Measurements from ENCODE around the gene TMEM217.
"Not testable (repeated sequence)": the region's sequence is repeated elsewhere in the genome, so short reads cannot be mapped to it uniquely, and the experiment has no call there.

The TMEM217 gene

GRCh38 chr6:37182736-37183590 is 75.0 kb downstream of the TMEM217 start:
- no peak for DNase-seq (ENCODE audit: low spot score)

DNA sequence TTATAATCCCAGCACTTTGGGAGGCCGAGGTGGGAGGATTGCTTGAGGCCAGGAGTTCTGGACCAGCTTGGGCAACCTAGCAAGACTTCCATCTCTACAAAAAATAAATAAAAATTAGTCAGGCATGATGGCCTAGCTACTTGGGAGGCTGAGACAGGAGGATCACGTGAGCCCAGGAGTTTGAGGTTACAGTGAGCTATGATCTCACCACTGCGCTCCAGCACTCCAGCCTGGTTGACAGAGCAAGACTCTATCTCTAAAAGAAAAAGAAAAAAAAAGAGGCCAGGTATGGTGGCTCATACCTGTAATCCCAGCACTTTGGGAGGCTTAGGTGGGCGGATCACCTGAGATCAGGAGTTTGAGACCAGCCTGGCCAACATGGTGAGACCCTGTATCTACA is 77.3 kb downstream of the TMEM217 start:
- DNase-seq (ENCODE audit: low spot score), result not testable (repeated sequence)

GRCh38 chr6:37180075-37180474 is 77.9 kb downstream of the TMEM217 start:
- no peak for DNase-seq (ENCODE audit: low spot score)

- no peak for DNase-seq (ENCODE audit: low spot score)
Measured at GRCh38 chr6:37177935-37178517, 79.9 kb downstream of the TMEM217 start.

DNA sequence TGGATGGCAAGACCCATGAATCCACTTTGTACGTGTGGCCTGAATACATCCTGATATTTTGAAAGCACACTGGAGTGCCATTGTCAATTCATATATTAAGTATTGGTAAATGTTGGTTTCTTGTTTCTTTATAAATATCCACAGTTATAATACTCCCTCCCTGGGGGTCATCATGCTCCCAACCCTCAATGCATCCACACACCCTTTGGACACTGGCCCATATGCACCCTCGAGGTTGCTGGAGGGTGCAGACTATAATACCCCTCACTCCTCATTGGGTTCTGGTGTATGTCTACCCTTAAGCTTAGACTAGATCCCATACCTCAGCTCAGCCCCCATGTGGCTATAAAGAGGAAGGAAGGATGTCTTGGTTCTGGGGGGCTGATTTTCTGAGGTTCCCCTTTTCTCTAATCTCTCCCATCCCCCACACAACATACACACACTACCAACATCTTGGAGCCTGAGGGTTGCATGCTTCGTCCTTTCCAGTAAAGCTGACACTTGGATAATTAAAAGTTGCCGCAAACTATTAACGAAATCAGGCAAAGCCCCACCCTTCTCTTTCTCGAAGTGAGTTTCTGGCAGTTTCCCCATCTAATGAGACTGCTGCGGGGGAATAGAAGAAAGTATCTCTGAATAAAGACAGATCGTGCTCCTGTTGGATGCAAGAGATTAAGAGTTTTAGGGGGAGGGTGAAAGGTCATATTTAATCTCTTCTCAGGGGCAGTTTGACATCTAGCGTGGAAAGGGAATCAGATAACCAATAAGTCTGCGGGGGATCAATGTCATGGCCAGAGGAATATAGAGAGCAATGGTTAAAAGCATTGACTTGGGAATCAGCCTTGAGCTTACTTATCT is 80.6 kb downstream of the TMEM217 start:
- DNase-seq (ENCODE audit: low spot score), result no peak

DNA sequence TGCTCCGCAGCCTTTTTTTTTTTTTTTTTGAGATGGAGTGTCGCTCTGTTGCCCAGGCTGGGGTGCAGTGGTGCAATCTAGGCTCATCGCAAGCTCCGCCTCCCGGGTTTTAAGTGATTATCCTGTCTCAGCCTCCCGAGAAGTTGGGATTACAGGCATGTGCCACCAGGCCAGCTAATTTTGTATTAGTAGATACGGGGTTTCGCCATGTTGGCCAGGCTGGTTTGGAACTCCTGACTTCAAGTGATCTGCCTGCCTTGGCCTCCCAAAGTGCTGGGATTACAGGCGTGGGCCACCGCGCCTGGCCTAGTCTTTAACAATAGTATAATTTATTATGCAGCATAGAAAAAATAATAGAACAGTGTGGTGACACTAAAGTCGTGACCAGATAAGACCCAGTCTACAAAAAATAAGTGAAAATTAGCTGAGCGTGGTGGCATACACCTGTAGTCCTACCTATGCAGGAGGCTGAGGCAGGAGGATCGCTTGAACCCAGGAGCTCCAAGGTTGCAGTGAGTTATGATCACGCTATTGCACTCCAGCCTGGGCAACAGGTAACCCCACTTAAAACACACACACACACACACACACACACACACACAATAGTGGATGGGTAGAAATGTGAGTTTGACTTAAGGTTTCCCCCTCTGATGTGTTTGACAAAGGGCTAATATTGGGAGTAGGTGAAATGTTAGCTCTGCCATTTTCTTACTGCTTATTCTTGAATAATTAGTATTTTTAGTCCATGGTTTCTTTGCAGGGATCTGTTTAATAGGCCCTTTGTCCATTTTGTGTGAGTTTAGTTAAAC is 81.5 kb downstream of the TMEM217 start:
- no peak for DNase-seq (ENCODE audit: low spot score)

DNA sequence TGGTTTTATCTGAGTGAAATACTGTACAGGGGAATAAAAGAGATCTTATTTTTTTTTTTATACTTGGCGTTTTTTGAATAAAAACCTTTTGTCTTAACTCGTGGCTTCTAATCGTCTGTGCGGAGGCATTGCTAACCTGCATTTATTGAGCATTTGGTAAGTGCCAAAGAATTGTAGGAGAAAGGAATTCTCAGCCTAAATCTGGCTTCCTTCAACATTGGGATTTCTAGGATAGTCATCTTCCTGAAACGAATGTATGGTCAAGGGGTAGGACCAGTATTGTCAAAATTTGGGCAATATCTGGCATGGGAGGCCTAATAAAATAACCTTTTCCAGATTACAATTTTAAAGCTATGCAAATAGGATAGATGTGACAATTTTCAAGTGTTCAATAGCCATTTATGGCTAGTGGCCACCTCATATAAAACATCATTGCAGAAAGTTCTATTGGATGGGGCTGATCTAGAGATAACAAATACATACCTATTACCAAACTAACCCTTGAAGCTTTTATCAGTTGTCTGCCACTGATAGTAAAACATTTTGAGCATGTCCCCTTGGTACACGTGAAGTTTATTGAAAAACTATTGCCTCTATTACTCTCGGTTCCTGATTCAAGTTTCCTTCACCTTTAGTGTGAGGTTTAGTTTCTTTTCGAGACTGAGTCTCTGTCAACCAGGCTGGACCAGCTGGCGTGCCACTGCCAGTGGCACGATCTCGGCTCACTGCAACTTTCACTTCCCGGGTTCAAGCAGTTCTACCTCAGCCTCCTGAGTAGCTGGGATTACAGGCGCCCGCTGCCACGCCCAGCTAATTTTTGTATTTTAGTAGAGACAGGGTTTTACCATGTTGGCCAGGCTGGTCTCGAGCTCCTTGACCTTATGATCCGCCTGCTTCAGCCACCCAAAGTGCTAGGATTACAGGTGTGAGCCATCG is 82.3 kb downstream of the TMEM217 start:
- DNase-seq (ENCODE audit: low spot score), result no peak

GRCh38 chr6:37174515-37175331 is 83.2 kb downstream of the TMEM217 start:
- no peak for DNase-seq (ENCODE audit: low spot score)

GRCh38 chr6:37174196-37174514 is 83.8 kb downstream of the TMEM217 start:
- no peak for DNase-seq (ENCODE audit: low spot score)

DNA sequence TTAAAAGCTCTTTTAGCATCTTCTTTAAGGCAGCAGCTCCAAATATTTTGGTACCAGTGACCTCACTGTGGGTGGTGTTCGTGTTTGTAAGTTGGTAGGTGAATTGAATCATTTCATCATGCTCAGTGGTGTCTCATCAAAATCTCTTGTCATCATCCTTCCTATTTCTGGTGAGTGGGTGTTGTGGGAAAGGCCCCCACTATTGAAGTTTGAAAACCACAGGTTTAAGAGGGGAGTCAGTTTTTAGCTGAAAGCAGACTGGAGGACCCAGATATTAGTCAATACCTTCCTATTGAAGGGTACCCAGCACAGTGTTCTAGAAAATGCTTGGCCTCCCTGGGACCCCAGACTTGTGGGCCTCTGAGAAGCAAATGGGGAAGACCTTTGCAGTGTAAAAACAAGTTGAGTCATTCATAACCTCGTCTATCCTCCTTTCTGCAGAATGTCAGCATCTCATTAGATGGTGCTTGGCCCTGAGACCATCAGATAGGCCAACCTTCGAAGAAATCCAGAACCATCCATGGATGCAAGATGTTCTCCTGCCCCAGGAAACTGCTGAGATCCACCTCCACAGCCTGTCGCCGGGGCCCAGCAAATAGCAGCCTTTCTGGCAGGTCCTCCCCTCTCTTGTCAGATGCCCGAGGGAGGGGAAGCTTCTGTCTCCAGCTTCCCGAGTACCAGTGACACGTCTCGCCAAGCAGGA is 84.3 kb downstream of the TMEM217 start:
- no peak for DNase-seq (ENCODE audit: low spot score)

DNA sequence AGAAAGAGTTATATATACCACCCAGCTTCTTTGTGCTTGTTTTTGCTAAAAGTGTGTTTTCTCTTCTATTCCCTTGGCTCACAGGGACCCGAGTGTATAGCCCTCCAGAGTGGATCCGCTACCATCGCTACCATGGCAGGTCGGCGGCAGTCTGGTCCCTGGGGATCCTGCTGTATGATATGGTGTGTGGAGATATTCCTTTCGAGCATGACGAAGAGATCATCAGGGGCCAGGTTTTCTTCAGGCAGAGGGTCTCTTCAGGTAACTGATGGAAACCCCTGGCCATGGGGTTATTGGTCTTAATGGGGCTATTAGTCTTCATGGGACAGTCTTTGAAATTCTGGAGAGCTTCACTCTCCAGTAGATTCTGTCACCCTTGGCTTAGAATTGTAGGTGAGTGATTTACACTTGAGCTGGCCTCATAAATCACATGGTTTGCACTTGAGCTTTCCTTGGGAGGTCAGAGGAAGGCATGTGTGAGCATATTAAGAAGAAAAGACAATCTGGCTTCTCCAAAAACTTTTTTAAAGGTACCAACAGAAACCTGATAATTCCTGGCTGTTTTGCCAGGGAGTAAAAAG is 84.9 kb downstream of the TMEM217 start:
- DNase-seq (ENCODE audit: low spot score), result no peak

DNA sequence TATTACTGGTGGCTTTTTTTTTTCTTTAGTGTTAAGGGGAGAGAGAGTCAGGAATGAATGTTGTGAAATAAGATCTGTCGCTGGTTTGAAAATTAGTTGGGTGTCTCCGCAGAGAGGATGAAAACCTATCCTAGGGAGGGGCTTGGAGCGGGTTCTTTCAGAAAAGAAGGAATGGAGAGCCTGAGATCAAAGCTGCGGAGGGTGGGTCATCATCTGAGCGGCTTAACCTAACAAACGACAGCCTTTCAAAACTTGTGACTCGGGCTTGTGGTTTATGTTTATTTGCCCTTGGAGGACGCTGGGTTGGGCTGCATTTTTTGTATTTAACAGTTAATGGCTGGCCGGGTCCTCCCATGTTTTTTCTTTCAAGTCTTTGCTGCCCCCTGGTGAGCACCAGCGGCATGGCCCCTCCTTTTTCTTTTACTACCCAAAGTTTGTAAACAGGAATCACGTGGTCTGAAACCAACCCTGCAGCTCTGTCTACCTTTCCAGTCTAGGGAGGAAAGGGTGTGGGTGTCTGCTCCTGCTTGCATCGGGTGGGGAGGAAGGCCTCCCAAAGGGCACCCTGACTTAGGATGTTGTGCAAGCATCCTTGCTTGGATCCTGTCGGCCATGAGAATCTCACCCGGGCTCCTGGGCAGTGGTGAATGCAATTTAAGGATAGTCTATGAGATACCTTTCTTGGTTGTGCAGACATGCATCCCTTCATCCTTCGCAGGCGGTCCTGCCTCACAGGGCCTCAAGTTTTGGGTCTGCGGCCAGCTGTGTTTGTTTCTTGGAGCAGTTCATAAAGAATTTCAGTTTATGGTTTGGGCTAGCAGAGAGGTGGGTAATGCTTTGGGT is 85.8 kb downstream of the TMEM217 start:
- peak; percentile 88 for DNase-seq (ENCODE audit: low spot score)

DNA sequence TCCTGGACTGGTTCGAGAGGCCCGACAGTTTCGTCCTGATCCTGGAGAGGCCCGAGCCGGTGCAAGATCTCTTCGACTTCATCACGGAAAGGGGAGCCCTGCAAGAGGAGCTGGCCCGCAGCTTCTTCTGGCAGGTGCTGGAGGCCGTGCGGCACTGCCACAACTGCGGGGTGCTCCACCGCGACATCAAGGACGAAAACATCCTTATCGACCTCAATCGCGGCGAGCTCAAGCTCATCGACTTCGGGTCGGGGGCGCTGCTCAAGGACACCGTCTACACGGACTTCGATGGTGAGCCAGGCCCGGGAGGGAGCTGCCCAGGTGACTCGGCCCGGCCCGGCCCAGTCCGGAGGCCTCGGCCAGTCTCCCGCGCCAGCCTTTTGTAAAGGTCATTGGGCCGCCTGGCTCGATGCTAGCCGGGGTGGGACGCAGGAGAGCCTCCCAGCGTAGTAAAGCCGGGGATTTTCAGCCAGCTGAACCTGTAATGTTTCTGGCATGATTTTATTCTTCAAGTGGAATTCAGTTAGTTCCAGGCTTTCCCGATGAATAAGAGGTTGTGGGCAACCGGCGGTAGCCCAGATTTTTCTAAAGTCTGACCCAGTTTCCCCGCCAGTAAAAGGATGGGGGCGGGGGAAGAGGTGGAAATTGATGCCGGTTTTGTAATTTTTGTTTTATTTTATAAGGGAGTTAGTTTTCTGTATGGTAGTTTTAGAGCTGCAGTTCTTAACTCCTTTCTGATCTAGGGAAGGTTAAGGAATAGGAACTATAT is 86.6 kb downstream of the TMEM217 start:
- peak; percentile 49 for DNase-seq (ENCODE audit: low spot score)

GRCh38 chr6:37170273-37171200 is 87.4 kb downstream of the TMEM217 start:
- DNase-seq (ENCODE audit: low spot score), result peak; percentile 74

DNA sequence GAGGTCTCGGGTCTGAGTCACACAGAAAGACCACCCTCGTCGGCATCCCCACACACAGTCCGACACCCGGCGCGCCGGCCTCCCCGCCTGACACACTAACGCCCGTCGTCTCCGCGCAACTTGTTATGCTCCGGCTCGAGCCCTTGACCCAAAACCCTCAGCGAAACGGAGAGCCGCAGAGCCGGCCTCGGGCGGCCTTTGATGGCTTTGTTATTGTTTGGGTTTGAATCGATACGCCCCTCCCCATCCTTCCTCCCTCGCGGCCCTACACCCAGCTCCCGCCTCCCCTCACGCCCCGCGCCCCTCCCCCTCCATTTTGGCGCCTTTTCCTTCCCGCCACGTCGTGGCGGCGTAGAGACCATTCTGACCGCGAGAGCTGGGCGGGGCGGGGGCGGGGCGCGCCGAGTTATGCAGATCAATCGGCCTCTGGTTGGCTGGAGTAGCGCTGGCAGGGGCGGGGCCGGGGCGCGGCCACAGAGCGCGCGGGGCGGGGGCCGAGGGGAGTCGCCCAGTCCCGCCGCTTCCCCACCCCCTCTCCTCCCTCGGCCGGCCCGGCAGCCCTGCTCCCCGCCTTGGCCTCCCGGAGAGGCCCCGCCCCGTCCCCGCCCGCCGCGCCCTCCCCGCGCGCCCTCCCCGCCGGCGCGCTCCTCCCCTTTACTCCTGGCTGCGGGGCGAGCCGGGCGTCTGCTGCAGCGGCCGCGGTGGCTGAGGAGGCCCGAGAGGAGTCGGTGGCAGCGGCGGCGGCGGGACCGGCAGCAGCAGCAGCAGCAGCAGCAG is 88.3 kb downstream of the TMEM217 start, which contains the start of gene PIM1:
Gene PIM1 (plus strand): TSS at position 657 of the 777 bp plus-strand sequence. CDS start 424 bp downstream, outside the sequence.
- peak; percentile 95 for DNase-seq (ENCODE audit: low spot score)
